ENCODE data around the gene IER2.

IER2 gene

DNA sequence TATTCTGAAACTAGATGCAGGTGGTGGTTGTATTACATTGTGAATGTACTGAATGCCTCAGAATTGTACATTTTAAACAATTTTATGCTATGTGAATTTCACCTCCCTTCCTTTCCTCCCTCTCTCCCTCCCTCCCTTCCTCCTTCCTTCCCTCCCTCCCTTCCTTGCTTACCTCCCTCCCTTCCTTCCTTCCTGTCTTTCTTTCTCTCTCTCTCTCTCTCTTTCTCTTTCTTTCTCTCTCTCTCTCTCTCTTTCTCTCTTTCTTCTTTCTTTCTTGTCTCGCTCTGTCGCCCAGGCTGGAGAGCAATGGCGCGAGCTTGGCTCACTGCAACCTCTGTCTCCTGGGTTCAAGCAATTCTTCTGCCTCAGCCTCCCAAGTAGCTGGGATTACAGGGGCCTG lies 37.2 kb downstream of the IER2 start:
- TF ChIP-seq, protein P1, sequence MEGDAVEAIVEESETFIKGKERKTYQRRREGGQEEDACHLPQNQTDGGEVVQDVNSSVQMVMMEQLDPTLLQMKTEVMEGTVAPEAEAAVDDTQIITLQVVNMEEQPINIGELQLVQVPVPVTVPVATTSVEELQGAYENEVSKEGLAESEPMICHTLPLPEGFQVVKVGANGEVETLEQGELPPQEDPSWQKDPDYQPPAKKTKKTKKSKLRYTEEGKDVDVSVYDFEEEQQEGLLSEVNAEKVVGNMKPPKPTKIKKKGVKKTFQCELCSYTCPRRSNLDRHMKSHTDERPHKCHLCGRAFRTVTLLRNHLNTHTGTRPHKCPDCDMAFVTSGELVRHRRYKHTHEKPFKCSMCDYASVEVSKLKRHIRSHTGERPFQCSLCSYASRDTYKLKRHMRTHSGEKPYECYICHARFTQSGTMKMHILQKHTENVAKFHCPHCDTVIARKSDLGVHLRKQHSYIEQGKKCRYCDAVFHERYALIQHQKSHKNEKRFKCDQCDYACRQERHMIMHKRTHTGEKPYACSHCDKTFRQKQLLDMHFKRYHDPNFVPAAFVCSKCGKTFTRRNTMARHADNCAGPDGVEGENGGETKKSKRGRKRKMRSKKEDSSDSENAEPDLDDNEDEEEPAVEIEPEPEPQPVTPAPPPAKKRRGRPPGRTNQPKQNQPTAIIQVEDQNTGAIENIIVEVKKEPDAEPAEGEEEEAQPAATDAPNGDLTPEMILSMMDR (IDR thresholded peaks at IDR 0.05; ENCODE audit: low read depth, low read length): no peak
- no peak for TF ChIP-seq EZH2phosphoT487 (IDR thresholded peaks at IDR 0.05; ENCODE audit: low read depth)
- Histone ChIP-seq H3K9ac (ENCODE audit: low read length) (no peak overlapping the region), H4K20me1 (ENCODE audit: insufficient read depth, low read length) (no peaks in the 10 kb centered on the region), H3K9me3 (ENCODE audit: insufficient read depth, low read length) (no peaks in the 10 kb centered on the region), H3K4me1 (ENCODE audit: low read length) (no peaks in the 10 kb centered on the region; the same call in 1 of the 2 replicates), H3K27me3 (ENCODE audit: low read depth, low read length) (no peaks in the 10 kb centered on the region), H3K79me2 (ENCODE audit: low read length) (no peaks in the 10 kb centered on the region), H3K4me3 (ENCODE audit: low read length) (no peak overlapping the region), H3K4me2 (ENCODE audit: low read length) (no peak overlapping the region), H2AFZ (ENCODE audit: low read depth, low read length) (no peak overlapping the region), H3K36me3 (replicated peaks; ENCODE audit: low read depth, low read length) (no peaks in the 10 kb centered on the region), H3K27ac (ENCODE audit: low read length) (no peak overlapping the region)

DNA sequence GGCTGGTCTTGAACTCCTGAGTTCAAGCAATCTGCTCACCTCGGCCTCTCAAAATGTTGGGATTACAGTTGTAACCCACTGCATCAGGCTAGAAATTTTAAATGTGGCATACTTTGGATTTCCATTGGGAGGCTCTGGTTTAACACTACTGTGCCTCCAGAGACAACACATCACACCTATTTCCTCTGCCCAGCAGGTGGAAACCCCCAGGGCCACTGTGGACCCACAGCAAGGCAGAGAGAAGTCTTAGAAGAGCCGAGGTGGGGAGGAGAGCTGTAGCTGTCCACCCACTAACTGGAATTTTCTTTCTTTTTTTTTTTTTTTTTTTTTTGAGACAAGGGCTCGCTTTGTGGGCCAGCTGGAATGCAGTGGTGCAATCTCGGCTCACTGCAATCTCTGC lies 39.4 kb downstream of the IER2 start:
- Histone ChIP-seq H3K4me3 (ENCODE audit: low read length) (no peak overlapping the region), H3K36me3 (replicated peaks; ENCODE audit: low read depth, low read length) (no peaks in the 10 kb centered on the region), H4K20me1 (ENCODE audit: insufficient read depth, low read length) (no peaks in the 10 kb centered on the region), H3K4me1 (ENCODE audit: low read length) (no peaks in the 10 kb centered on the region; the same call in 1 of the 2 replicates), H3K27me3 (ENCODE audit: low read depth, low read length) (peaks cover 3% of the 10 kb centered on the region; the same call in 1 of the 2 replicates), H3K4me2 (ENCODE audit: low read length) (no peak overlapping the region), H2AFZ (ENCODE audit: low read depth, low read length) (no peak overlapping the region), H3K9ac (ENCODE audit: low read length) (no peak overlapping the region), H3K9me3 (ENCODE audit: insufficient read depth, low read length) (no peaks in the 10 kb centered on the region), H3K79me2 (ENCODE audit: low read length) (no peaks in the 10 kb centered on the region), H3K27ac (ENCODE audit: low read length) (no peak overlapping the region)
- no peak for TF ChIP-seq EZH2phosphoT487 (IDR thresholded peaks at IDR 0.05; ENCODE audit: low read depth)
- TF ChIP-seq, protein P1 (IDR thresholded peaks at IDR 0.05; ENCODE audit: low read depth, low read length): no peak

DNA sequence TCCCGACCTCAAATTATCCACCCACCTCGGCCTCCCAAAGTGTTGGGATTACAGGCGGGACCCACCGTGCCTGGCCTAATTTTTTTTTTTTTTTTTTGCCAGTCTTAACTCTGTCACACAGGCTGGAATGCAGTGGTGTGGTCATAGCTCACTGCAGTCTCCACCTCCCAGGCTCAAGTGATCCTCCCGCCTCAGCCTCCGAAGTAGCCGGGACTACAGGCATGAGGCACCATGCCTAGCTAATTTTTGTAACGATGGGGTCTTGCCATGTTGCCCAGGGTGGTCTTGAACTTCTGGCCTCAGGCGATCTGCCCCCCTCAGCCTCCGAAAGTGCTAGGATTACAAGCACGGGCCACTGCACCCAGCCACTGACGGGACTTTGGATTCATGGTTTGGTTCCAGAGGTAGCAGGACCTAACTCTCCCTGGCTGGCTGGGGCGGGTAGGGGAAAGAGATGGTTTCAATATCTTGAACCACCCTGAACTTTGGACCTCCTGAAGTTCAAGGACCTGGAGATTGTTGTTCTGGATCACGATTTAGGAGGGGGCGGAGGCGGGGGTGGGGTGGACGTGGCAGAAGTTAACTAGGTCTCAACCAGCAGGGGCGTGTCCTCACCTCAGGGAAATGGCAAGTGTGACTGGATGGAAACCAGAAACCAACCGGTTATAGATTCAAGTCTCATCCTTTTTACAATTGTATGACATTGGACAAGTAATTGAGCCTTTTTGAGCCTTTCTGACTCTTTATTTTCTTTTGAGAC lies 40.8 kb downstream of the IER2 start:
- no peaks in the 10 kb centered on the region for H4K20me1 ChIP-seq (ENCODE audit: insufficient read depth, low read length)
- no peak overlapping the region for H3K27ac ChIP-seq (ENCODE audit: low read length)
- peaks cover 7% of the 10 kb centered on the region for H3K4me1 ChIP-seq (ENCODE audit: low read length)
- H2AFZ ChIP-seq (ENCODE audit: low read depth, low read length): no peak overlapping the region
- H3K79me2 ChIP-seq (ENCODE audit: low read length): no peaks in the 10 kb centered on the region
- no peak overlapping the region for H3K4me3 ChIP-seq (ENCODE audit: low read length)
- H3K4me2 ChIP-seq (ENCODE audit: low read length): no peak overlapping the region
- no peaks in the 10 kb centered on the region for H3K9me3 ChIP-seq (ENCODE audit: insufficient read depth, low read length)
- TF ChIP-seq, protein P1 (IDR thresholded peaks at IDR 0.05; ENCODE audit: low read depth, low read length): no peak
- no peak overlapping the region for H3K9ac ChIP-seq (ENCODE audit: low read length)
- H3K36me3 ChIP-seq (replicated peaks; ENCODE audit: low read depth, low read length): no peaks in the 10 kb centered on the region
- peaks cover 3% of the 10 kb centered on the region; the same call in 1 of the 2 replicates for H3K27me3 ChIP-seq (ENCODE audit: low read depth, low read length)

DNA sequence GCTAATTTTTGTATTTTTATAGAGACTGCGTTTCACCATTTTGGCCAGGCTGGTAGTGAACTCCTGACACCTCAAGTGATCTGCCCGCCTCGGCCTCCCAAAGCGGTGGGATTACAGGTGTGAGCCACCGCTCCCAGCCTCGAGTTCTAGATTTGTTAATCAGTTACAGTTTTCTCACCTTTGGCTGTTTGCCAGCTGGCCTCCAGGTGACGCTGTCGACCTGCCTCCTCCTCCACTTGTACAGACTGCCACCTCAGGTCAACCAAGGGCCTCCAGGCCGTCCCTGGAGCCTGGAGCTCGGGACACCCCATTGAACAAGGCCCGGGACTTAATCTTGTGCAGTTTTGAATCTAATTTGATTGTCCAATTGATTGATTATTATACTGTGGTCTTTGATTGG lies 45.5 kb downstream of the IER2 start:
- H3K4me1 ChIP-seq (ENCODE audit: low read length): peaks cover 7% of the 10 kb centered on the region
- TF ChIP-seq, protein P1 (IDR thresholded peaks at IDR 0.05; ENCODE audit: low read depth, low read length): peak; percentile 93
- TF ChIP-seq EZH2phosphoT487 (IDR thresholded peaks at IDR 0.05; ENCODE audit: low read depth): no peak
- H4K20me1 ChIP-seq (ENCODE audit: insufficient read depth, low read length): no peaks in the 10 kb centered on the region
- H3K36me3 ChIP-seq (replicated peaks; ENCODE audit: low read depth, low read length): no peaks in the 10 kb centered on the region
- no peaks in the 10 kb centered on the region for H3K79me2 ChIP-seq (ENCODE audit: low read length)
- peaks cover 6% of the 10 kb centered on the region; the same call in 1 of the 2 replicates for H3K27me3 ChIP-seq (ENCODE audit: low read depth, low read length)
- no peak overlapping the region for H2AFZ ChIP-seq (ENCODE audit: low read depth, low read length)
- no peak overlapping the region for H3K9ac ChIP-seq (ENCODE audit: low read length)
- peak overlapping the region; percentile 25; the same call in 1 of the 2 replicates for H3K4me2 ChIP-seq (ENCODE audit: low read length)
- no peak overlapping the region for H3K27ac ChIP-seq (ENCODE audit: low read length)
- no peaks in the 10 kb centered on the region for H3K9me3 ChIP-seq (ENCODE audit: insufficient read depth, low read length)
- H3K4me3 ChIP-seq (ENCODE audit: low read length): no peak overlapping the region

Data from OCI-LY3 (cell line).